Suppressor macrophage treated with lipopolysaccharide for 4 hours (primary cell): Measurements from ENCODE around the gene TYK2.
"Not testable (repeated sequence)": the region's sequence is repeated elsewhere in the genome, so short reads cannot be mapped to it uniquely, and the experiment has no call there.

Experiments
- DNase-seq: peaks from one replicate; pipeline ENCODE4 v3.0.0-alpha.2; 2020

The TYK2 gene

GRCh38 chr19:10368101-10368803 lies 12.1 kb downstream of the TYK2 start:
- no peak for DNase-seq

- DNase-seq, result not testable (repeated sequence)
Measured at GRCh38 chr19:10366950-10367512, 13.3 kb downstream of the TYK2 start.

GRCh38 chr19:10365518-10365917 lies 14.9 kb downstream of the TYK2 start:
- no peak for DNase-seq

GRCh38 chr19:10364644-10365043 lies 15.7 kb downstream of the TYK2 start:
- no peak for DNase-seq

- no peak for DNase-seq
Measured at GRCh38 chr19:10363789-10364281, 16.5 kb downstream of the TYK2 start.

GRCh38 chr19:10362259-10362658 lies 18.1 kb downstream of the TYK2 start:
- DNase-seq, result no peak

GRCh38 chr19:10361569-10362011 lies 18.8 kb downstream of the TYK2 start:
- no peak for DNase-seq

GRCh38 chr19:10356431-10356830 lies 23.9 kb downstream of the TYK2 start:
- no peak for DNase-seq

- no peak for DNase-seq
Measured at GRCh38 chr19:10353793-10354391, 26.5 kb downstream of the TYK2 start.

GRCh38 chr19:10352764-10353671 lies 27.4 kb downstream of the TYK2 start:
- no peak for DNase-seq

GRCh38 chr19:10346509-10346908 lies 33.9 kb downstream of the TYK2 start:
- DNase-seq, result peak; percentile 88

- no peak for DNase-seq
Measured at GRCh38 chr19:10344780-10345179, 35.6 kb downstream of the TYK2 start.

- DNase-seq, result no peak
Measured at GRCh38 chr19:10343495-10343894, 36.9 kb downstream of the TYK2 start.

- DNase-seq, result no peak
Measured at GRCh38 chr19:10339977-10340376, 40.4 kb downstream of the TYK2 start.

- peak; percentile 19 for DNase-seq
Measured at GRCh38 chr19:10339380-10339960, 40.9 kb downstream of the TYK2 start, which contains the start of gene ICAM3. Gene ICAM3 (minus strand): TSS chr19:10339624. CDS start chr19:10339614, 10 bp downstream.

GRCh38 chr19:10338940-10339339 lies 41.4 kb downstream of the TYK2 start:
- DNase-seq, result no peak

GRCh38 chr19:10336725-10337124 lies 43.6 kb downstream of the TYK2 start:
- DNase-seq, result not testable (repeated sequence)

- DNase-seq, result no peak
Measured at GRCh38 chr19:10335352-10335985, 44.9 kb downstream of the TYK2 start.

- DNase-seq, result peak; percentile 54
Measured at GRCh38 chr19:10334588-10335351, 45.6 kb downstream of the TYK2 start.

- no peak for DNase-seq
Measured at GRCh38 chr19:10333758-10334587, 46.4 kb downstream of the TYK2 start.
